WI38 (cell line): ENCODE results near the gene UGT2B7.

Experiments
- H3K4me3 ChIP-seq: 2 replicates; pipeline ENCODE4 v1.5.1; 2011; ENCODE audit warnings: low read depth, mild to moderate bottlenecking, control low read depth, low read length
- CTCF ChIP-seq: IDR thresholded peaks from 2 replicates; pipeline ENCODE4 v1.5.1; 2012; ENCODE audit warnings: low read depth, mild to moderate bottlenecking, control low read depth, low read length

UGT2B7 gene

GRCh38 chr4:69089388-69089787 is 6.9 kb upstream of the UGT2B7 start:
- H3K4me3 ChIP-seq = no peak overlapping the region
- no peak for TF ChIP-seq CTCF

GRCh38 chr4:69092190-69092589 is 4.1 kb upstream of the UGT2B7 start:
- H3K4me3 ChIP-seq = no peak overlapping the region
- TF ChIP-seq CTCF = no peak

GRCh38 chr4:69092980-69093568 is 3.2 kb upstream of the UGT2B7 start:
- TF ChIP-seq CTCF = no peak

DNA sequence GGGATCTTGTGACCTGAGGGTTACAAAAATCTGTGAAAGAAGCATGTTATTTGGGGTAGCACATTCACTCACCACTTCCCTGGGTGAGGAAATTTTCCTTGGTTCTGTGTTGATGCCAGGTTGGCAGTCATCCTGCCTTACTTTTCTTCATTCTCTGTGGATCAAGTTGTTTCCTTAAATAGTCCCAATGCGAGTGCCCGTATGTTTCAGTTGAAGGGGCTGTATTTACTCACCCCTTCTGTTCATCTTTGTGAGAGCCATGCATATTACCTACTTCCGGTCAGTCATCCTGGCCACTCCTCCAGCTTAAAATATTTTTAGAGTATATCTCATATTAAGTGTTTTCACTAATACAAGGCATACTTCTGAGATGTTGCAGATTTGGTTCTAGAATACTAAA is 2.6 kb upstream of the UGT2B7 start:
- TF ChIP-seq CTCF = no peak
- no peak overlapping the region for H3K4me3 ChIP-seq

More at GRCh38 chr4:69092980-69093568, 3.2 kb upstream of the UGT2B7 start:
- no peak overlapping the region for H3K4me3 ChIP-seq

DNA sequence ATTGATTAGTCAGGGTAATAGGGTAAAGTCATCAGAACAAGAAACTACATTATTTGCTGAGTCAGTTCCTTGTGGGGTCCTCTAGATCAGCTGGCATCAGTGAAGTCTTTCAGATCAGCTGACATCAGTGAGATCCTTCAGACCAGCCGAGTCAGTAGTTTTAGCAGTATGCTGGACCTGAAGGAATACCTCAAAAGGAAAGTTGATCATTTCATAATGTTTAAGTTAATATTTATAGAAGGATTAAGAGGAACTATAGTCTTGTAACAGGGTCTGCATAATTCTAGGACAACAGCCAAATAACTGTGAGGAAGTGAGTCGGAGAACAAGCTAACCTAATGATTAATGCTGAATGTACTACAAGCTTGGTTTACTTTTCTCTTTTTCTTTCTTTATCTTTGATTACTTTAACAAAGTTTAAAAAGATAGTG is 958 bp upstream of the UGT2B7 start:
- no peak overlapping the region for H3K4me3 ChIP-seq
- no peak for TF ChIP-seq CTCF

DNA sequence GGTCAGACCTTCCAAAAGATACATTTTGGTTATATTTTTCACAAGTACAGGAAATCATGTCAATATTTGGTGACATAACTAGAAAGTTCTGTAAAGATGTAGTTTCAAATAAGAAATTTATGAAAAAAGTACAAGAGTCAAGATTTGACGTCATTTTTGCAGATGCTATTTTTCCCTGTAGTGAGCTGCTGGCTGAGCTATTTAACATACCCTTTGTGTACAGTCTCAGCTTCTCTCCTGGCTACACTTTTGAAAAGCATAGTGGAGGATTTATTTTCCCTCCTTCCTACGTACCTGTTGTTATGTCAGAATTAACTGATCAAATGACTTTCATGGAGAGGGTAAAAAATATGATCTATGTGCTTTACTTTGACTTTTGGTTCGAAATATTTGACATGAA is 536 bp downstream of the UGT2B7 start:
- no peak overlapping the region for H3K4me3 ChIP-seq
- TF ChIP-seq CTCF = no peak

DNA sequence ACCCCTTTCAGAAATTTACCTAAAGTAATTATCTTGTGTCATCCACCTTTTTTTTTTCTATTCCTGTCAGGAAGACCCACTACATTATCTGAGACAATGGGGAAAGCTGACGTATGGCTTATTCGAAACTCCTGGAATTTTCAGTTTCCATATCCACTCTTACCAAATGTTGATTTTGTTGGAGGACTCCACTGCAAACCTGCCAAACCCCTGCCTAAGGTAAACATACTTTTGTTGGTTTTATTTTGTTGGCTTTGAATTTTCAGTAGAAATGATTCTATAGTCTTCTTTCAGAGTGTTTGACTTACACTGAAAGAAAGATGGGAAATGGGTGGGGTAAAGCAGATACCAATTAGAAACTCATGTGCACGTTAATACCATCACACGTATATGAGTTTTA is 2.2 kb downstream of the UGT2B7 start:
- no peak overlapping the region for H3K4me3 ChIP-seq
- no peak for TF ChIP-seq CTCF
